Stimulated activated naive CD4-positive, alpha-beta T cell treated with Interleukin-2 at 50 U/mL for 16 hours (primary cell): ENCODE results near the gene KCNQ1.

ENCODE experiments used
- DNase-seq: peaks from one replicate; lab custom pipeline; 2025; lab: John Stamatoyannopoulos, UW

KCNQ1 gene

DNA sequence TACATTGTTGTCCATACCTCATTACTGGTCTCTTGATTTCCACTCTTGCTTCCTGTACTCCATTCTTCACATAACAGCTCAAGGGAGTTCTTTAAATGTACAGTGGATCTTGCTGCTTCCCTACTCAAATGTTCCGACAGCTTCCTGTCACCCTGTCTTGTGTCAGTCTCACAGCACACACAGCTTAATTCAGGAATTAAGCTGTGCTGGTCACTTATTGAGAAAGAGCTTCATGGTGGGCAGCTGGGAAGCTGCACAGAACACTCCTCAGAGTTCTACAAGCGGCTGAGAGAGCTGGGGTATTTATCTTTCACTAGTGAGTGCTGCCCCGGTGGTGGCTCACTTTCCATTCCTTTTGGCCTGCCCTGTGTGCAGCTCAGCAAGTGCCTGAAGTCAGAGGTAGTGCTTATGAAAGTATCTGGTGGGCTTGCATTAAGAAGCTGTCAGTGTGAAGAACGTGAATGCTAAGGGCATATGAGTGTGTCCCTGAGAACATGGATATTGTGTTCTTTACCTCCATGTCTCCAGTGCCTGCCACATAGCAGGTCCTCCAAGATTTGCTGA lies 206.3 kb downstream of the KCNQ1 start:
- DNase-seq, result no peak

DNA sequence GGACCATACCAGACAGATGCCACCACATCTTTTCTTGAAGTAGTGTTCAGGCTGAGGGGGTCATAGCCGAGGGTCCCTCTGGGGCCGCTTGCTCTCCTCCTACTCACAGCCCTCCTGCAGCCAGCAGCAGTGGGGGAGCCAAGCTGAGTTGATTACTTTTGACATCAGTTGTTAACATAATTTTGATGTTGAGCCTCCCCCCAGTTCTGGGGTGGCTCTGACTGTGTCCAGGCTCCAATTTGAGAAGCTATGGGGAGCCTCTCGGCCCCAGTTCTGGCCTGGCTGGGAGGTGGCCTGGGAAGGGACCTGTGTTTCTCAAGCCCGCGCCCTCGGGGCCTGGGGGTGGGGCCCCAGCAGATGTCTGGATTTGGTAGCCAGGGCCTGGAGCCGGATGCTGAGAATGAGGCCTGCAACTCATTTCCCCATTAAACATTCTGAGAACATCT lies 207.0 kb downstream of the KCNQ1 start:
- DNase-seq, result no peak

DNA sequence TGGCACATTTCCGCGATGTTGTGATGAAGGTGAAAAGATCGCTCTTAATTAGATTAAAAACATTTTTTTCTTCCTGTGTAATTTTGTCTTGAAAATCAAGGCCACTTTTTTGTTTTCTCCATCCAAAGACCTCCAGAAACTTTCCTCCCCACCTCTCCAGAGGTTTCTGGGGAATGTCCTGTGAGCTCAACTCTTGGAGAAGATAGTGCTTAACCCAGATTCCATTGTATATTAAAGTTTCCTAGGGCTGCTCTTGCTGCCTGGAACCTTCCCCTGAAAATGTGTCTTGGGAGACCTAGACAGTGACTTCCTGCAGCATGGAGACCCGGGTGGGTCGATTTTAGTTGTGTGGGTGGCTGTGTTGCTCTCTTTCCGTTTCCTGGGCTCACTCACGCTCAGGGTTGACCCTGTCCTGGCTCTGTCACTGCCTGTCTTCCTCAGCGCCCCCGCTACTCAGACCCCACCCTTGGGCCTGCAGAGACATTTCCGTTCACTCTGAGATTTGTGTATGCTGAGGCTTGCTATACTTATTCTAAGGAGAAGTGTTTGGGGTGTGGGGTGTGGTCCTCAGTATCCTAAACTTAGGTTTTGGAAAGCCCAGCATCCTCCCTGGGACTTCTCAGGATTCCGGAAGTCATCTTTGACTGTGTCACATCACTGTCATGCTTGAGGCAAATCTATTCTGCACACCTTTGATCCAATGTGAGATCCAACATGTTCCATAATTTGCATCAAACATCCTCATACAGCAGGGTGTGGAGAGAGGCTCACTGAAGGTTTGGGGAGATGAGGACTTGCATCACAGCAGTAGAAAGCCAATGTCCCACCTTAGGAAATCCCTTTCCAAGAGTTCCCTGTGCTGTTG lies 207.8 kb downstream of the KCNQ1 start:
- no peak for DNase-seq

DNA sequence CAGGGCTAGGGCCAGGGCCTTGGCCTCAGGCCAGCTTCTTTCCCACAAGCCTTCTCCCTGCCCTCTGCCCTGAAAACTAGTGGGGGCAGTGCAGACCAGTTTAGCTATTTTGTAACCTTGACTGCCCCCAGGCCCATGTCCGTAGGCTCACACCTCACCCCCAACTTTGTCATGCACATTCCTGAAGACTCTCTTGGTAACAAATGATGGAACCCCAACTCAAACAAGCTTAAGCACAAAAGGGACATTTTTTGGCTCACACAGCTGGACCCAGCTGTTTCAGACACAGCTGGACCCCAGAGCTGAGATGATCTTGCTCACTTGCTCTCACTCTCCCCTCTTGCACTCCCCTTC lies 208.4 kb downstream of the KCNQ1 start:
- no peak for DNase-seq

DNA sequence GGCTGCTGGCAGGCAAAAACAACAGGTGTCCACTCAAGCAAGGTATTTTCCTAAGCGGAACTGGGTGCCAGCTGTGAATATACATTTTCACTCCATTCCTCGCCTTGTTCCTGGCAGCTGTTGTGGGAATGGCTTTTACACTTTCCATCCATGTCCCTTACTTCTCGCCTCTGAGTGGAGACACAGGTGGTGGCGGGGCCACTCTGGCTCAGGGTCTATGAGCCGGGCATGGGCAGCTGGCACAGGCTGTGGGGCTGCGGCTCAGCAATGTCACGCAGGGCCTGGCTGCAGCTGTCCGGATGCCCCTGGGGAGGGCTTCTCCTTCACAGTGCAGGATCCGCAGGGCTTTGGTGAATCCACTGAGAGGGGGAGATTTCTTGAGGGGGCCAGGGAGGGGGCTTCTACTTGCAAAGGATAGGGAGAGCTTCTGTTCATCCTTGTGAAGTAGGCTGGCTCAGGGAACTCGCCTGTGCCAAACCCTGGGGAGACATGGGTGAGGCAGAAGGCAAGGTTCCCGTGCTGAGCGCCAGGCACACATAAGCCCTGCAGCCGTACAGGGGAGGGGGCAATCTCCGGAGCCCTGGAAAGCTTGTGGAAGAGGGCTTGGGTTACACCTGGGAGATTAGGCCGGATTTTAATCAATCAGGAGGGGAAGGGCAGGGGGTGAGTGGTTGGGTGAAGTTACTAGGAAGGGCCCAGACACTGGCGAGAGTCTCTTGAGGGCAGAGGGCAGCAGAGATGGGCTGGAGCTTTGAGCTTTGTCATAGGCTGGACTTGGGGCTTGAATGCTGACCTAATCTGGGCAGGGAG lies 209.3 kb downstream of the KCNQ1 start:
- DNase-seq, result no peak

DNA sequence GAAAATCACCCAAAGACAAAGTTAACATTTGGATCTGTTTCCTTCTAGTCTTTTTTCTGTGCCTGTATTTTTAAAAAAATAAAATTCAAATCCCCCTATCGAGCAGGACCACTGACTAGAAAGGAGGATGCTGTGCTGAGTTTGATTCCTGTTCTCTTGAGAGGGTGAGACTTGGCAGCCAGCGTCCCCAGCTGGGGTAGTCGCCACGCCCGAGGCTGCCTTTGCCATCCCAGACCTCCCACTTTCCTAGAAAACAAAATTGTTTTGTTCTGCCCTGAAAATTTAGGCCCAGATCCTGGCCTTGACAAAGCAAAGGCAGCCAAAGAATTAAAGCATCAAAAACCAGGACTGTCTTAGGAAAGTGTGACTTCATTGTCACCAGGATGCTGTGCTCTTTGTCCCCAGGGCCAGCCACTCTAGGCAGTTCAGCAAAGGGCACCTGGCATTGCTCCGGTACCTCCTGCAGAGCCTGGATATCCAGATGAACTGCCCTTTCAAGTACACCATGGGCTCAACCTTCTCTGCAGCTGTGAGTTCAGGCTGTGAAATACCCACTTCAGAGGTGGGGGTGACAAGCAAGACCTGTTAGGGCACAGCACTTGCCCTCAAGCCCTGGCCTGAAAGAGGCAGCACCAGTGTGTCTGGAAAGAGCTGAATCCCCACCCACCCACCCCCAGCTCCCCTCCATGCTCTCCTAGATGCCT lies 210.4 kb downstream of the KCNQ1 start:
- DNase-seq, result no peak

DNA sequence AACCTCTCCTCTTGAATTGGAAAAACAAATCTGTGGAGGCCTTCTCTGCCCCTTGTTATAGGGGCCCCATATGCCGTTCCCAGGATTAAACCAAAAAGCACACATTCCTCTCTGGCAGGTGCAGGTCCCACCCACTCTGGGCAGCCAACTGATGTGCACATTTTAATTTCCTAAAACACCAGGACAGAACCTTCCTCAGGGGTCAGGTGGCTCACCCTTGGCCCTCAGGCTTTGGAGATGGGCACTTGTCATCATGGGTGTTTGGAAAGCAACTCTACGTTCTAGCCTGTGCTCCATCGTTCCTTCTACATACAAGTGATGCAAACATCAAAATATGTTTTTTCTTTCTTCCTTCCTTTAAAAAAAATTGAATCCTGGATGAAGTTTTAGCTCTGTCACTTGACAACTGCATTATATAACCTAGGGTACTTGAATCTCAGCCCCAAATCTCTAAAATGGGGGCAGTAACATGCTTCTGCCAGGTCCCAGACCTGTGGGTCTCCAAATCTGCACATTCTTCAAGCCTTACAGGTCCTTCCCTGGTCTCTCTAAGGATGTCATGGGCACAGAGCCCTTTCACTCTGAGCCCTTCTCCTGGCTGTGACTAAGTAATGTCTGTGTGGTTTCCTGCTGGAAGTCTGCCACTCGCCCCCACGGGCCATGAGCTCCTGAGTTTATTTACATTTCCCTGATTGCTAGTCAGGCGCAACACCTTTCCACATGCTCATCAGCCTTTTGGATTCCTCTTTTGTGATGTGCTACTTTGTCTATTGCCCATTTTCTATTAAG lies 211.2 kb downstream of the KCNQ1 start:
- no peak for DNase-seq

DNA sequence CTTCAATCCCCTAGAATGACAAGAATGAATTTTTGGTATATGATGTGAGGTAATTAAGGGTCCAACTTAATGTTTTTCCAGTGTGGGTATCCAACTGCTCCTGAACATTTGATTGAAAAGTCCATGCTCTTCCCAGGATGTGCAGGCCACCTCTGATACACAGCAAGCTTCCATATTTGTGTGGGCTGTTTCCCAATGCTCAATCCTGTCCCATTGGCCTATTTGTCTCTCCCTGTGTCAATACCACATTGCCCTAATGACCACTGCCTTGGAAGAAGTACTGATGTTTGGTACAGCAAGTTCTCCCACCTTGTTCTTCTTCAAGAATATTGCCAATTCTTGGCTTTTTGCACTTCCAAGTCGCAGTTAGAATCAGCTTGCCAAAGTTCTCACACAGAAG lies 212.1 kb downstream of the KCNQ1 start:
- DNase-seq, result no peak

DNA sequence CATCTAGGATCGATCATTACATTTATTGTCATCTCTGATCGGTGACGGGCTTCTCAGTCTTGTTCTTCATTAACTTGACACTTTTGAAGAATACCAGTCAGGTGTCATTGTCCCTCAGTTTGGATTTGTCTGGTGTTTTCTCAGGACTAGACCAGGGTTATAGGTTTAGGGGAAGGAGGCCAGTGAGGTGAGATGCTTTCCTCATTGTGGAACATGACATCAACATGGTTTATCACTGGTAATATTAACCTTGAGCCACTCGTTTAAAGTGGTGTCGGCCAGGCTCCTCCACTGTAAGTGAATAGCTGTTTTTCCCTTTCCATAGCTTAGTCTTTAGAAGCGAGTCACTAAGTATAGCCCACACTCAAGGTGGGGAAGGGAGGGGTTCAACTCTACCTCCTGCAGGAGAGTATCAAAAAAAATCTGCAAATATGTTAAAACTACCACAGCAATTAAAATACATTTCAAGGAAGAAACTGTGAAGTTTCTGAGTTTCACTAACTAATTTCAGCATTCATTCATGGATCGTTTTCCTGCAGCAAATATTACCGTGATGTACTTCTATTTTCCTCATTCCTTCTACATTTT lies 213.0 kb downstream of the KCNQ1 start:
- DNase-seq, result no peak

DNA sequence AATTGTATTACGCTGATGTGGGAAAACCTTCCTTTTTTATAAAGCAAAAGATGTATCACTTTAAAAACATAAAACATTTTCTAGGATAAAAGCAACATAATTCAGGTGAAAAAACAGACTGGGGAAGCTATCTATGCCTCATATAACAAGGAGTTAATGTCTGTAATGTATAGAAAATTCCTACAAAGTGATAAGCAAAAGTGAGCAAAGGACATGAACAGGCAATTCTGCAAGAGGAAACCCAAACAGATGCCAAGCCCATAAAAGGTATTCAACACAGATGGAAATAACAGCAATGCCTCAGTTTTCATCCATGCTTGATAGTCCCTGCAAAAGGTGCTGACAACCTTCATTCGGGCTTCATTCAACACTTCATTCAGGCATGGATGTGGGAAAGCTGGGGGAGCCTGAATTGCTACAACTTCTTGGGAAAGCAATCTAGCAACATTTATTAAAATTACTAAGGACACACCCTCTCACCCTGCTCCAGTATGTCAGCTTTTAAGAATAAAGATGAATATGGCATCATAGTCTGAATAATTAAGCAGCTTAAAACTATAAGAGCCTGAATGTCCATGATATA lies 215.6 kb downstream of the KCNQ1 start:
- DNase-seq, result no peak

DNA sequence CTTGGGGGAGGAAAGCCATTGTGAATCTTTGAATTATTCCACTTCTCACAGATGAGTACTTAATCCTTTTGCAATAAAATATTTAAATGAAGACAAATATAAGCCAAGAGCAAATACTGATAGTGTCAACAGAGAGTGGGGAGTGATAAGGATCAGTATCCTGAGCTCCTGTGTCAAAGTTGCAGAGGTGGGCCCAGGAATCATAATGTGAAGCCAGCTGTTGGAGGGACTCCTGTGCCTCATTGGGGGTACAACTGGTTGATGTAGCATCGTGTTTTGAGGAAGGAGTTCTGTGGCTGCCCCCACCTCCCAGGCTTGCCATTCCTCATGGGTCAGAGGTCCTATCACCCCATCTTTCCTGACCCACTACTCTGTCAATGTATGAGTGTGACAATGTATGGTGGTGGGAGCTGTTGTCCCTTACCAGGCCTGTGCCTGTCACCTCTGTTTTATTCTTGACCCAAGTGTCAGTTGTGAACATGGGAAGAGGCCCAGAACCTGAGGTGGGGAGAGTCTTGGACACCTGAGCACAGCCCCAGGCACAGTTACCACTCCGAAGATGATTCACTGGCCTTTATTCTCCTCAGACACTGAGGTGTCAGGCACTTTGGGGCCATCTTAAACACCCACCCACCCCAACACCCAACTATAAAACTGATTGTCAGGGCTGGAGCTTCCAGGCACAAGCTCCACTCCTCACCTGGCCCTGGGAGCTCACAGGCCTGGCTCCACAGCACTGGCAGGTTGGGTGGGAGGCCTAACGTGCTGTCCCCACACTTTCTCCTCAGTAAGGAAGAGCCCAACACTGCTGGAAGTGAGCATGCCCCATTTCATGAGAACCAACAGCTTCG lies 216.6 kb downstream of the KCNQ1 start:
- no peak for DNase-seq

DNA sequence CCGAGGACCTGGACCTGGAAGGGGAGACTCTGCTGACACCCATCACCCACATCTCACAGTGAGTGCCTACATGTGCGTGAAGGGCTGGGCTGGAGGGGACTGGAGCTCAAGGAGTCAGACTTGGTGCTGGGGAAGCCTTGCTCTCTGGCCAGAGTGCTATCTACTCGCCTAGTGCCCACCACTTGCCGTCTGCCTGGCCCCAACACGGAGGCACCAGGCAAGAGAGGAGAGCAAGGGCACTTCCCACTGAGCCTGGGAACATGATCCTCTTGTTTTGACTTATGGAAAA lies 217.2 kb downstream of the KCNQ1 start:
- DNase-seq, result no peak

DNA sequence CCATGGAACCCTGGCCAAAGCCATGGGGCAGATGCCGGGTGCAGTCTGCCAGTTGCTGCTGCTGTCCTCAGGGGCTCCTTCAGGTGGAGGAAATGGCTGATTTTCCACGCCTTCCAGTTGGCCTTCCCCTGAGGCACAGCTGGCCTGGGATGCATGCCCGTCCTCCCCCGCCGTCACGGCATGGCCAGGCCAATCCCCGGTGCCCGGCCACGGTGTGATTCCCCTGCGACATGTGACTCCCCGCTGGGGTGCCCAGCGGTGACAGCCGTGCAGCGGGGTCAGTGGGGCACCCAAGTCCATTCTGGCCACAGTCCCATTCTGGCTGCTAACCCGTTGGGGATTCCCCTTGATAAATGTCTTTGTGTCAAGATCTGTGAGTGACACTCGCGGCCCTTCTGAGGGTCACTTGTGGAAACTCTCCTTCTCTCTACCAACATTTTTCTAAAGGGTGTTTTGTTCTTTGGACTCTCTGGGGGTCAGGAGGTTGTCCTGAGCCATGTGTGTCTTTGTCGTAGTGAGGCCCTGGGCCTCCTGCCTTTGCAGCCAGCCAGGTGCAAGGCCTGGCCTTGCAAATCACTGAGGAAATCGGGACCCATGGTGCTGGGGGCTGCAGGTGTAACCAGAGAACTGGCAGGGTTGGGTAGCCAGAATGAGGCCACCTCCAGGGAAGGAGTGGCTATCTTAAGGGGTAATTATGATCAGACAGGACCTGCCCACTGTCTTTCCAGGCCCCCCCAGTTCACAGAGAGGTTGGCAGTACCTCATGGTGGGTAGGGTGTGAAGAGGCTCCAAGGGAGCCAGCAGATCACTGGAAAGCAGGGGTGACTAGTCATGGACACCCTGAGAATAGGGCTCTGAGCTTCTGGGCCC lies 217.9 kb downstream of the KCNQ1 start:
- DNase-seq, result no peak

DNA sequence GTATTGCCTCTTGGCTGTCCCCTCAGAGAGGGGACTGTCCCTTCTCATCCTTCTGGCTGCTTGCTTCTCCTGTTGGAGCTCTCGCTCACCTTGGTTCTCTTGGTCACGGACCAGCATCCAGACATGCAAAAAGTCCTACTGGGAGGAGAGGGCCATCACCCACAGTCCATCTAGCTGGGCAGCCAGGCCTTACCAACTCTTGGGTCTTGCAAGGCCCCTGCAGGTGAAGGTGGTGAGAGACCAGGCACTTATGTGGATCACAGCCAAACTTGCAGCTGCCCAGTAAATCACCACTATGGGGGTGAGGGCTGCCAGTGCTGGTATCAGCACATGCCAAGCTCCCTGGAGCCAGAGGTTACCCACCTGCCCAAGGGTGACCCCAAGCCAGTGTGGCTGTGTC lies 218.7 kb downstream of the KCNQ1 start:
- no peak for DNase-seq

DNA sequence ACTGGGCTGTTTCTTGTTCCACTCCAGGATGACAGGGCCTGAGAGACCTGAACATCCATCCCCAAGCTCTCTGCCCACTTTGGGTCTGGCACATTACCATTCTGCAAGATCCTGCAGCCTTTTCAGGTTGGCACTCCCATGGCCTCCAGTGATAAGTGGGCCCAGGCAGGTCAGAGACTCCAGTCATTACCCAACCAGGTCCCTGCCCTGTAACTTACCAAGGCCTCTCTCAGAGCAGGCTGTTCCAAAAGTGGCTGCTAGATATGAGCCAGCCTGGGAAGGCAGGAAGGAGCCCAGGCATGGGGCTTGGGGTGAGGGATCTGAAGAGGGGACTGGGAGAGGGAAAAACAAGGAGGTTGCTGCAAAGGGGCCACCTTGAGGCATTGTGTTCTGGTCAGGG lies 219.1 kb downstream of the KCNQ1 start:
- no peak for DNase-seq

DNA sequence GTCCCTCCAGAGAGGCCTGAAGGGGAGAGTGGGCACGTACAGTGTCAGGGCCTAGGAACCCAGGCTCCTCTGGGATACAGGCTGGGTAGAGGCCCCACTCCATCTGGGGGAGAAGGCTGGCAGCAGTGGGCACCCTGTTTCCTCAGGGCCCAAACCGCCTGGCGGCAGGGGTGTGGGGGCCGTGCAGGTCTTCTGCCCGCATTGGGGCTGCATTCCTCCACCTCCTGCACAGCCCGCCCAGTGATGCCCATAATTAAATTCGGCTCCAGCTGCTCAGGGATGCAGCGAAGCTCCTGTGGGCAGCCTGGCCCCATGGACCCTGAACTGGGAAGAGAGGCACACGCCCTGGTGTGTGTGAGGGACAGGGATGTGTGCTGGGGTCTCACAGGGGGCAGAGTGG lies 219.6 kb downstream of the KCNQ1 start:
- no peak for DNase-seq

DNA sequence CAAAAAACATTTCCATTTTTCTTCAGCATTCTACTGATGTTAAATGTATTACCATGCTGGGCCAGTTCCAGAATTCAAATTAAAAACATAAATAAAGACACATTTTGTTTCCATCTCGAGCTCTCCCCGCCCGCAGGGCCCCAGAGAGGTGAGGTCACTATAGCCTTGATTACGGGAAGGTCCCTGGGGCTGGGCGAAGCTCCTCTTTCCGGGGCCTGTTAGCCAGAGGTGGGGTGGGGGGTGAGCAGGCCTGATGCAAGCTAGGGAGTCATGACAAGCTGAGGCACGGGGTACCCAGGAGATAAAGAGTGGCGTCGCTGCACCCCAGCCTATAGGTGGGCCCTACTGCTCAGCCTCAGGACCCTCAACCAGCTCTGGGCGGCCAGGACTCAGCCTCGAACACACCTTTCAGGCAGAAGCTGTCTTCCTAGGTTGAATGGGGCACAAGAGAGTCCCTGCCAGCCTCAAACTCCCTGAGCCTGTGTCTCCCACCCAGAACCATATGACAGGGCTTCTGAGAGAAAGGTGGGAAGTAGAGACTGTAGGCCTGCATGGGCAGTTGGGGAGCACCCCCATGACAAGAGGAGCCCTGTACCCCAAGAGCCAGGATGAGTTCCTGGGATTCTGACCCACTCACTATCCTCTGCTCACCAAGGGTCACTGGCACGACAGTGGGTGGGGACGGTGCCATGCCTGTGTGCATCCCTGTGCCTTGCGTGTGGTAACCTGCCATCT lies 220.2 kb downstream of the KCNQ1 start:
- no peak for DNase-seq
